GM21381 (cell line): Measurements from ENCODE around the gene SLC39A11.
"Not testable (repeated sequence)": the region's sequence is repeated elsewhere in the genome, so short reads cannot be mapped to it uniquely, and the experiment has no call there.

Experiments used
- ATAC-seq: cut with Tn5 transposase; IDR thresholded peaks from one replicate; pipeline ENCODE4 v1.9.1; 2021; ENCODE audit warnings: mild to moderate bottlenecking, moderate library complexity; ENCODE audit not compliant: unreplicated experiment

SLC39A11 gene

GRCh38 chr17:72953621-72954020, 138.9 kb downstream of the SLC39A11 start:
- no peak for ATAC-seq

GRCh38 chr17:72952641-72953315, 139.7 kb downstream of the SLC39A11 start:
- ATAC-seq = no peak

- no peak for ATAC-seq
These were observed 140.3 kb downstream of the SLC39A11 start for GRCh38 chr17:72952220-72952619.

GRCh38 chr17:72950242-72950931, 142.1 kb downstream of the SLC39A11 start:
- ATAC-seq = no peak

GRCh38 chr17:72948115-72948514, 144.4 kb downstream of the SLC39A11 start:
- ATAC-seq = no peak

GRCh38 chr17:72947475-72947874, 145.0 kb downstream of the SLC39A11 start:
- ATAC-seq = no peak

- ATAC-seq = no peak
These were observed 145.8 kb downstream of the SLC39A11 start for GRCh38 chr17:72946696-72947095.

GRCh38 chr17:72946156-72946555, 146.3 kb downstream of the SLC39A11 start:
- no peak for ATAC-seq

GRCh38 chr17:72945473-72945872, 147.0 kb downstream of the SLC39A11 start:
- ATAC-seq = no peak

GRCh38 chr17:72943826-72944689, 148.4 kb downstream of the SLC39A11 start:
- ATAC-seq = no peak

GRCh38 chr17:72942579-72942978, 149.9 kb downstream of the SLC39A11 start:
- no peak for ATAC-seq

GRCh38 chr17:72940496-72940895, 152.0 kb downstream of the SLC39A11 start:
- ATAC-seq = no peak

GRCh38 chr17:72938482-72938881, 154.0 kb downstream of the SLC39A11 start:
- no peak for ATAC-seq

GRCh38 chr17:72937707-72938106, 154.8 kb downstream of the SLC39A11 start:
- no peak for ATAC-seq

- not testable (repeated sequence) for ATAC-seq
These were observed 155.2 kb downstream of the SLC39A11 start for GRCh38 chr17:72937254-72937653.

- ATAC-seq = no peak
These were observed 156.5 kb downstream of the SLC39A11 start for GRCh38 chr17:72935984-72936383.

- no peak for ATAC-seq
These were observed 157.6 kb downstream of the SLC39A11 start for GRCh38 chr17:72934927-72935326.

GRCh38 chr17:72931635-72932034, 160.9 kb downstream of the SLC39A11 start:
- ATAC-seq = no peak

GRCh38 chr17:72931163-72931562, 161.3 kb downstream of the SLC39A11 start:
- no peak for ATAC-seq

- no peak for ATAC-seq
These were observed 162.5 kb downstream of the SLC39A11 start for GRCh38 chr17:72930031-72930430.

- no peak for ATAC-seq
These were observed 163.9 kb downstream of the SLC39A11 start for GRCh38 chr17:72928454-72929136.
